Memory B cell (primary cell): ENCODE results near the gene SLC13A1.
"Not testable (repeated sequence)": the region's sequence is repeated elsewhere in the genome, so short reads cannot be mapped to it uniquely, and the experiment has no call there.

Experiments used
- ATAC-seq: fragments of 150-1000 bp; cut with Tn5 transposase; 2 replicates; pipeline ENCODE4 v1.10.0; 2021; ENCODE audit warnings: low read depth, mild to moderate bottlenecking, moderate library complexity
- DNase-seq, 2 donors: peaks; one replicate each; pipeline ENCODE4 v3.0.0; 2022; ENCODE audit warnings: low spot score in 2 of 2
- H3K27ac Mint-ChIP-seq: one replicate; pipeline ENCODE4 v1.8.0; 2022; ENCODE audit warnings: mild to moderate bottlenecking, moderate library complexity, mixed read lengths
- H3K27me3 Mint-ChIP-seq: one replicate; pipeline ENCODE4 v1.8.0; 2022; ENCODE audit warnings: mixed read lengths
- H3K36me3 Mint-ChIP-seq: one replicate; pipeline ENCODE4 v1.8.0; 2022; ENCODE audit warnings: mild to moderate bottlenecking, mixed read lengths
- H3K4me1 Mint-ChIP-seq: one replicate; pipeline ENCODE4 v1.8.0; 2022; ENCODE audit warnings: mixed read lengths
- H3K4me3 Mint-ChIP-seq: one replicate; pipeline ENCODE4 v1.8.0; 2022; ENCODE audit warnings: mild to moderate bottlenecking, moderate library complexity, mixed read lengths
- H3K9me3 Mint-ChIP-seq: one replicate; pipeline ENCODE4 v1.8.0; 2022; ENCODE audit warnings: mixed read lengths

Gene SLC13A1

GRCh38 chr7:123126691-123127090, 73.1 kb downstream of the SLC13A1 start:
- Mint-ChIP-seq H3K27ac (no peak overlapping the region), H3K9me3 (peaks cover 5% of the 10 kb centered on the region), H3K27me3 (no peaks in the 10 kb centered on the region), H3K4me3 (no peak overlapping the region), H3K4me1 (no peaks in the 10 kb centered on the region), H3K36me3 (no peaks in the 10 kb centered on the region)
- DNase-seq (no peak), ATAC-seq (no peak)

- Mint-ChIP-seq H3K27ac (no peak overlapping the region), H3K36me3 (no peaks in the 10 kb centered on the region), H3K27me3 (no peaks in the 10 kb centered on the region), H3K4me3 (no peak overlapping the region), H3K9me3 (peaks cover 5% of the 10 kb centered on the region), H3K4me1 (no peaks in the 10 kb centered on the region)
- DNase-seq, result no peak
- no peak for ATAC-seq
Observed at GRCh38 chr7:123126171-123126570, 73.6 kb downstream of the SLC13A1 start.

- H3K9me3 Mint-ChIP-seq, result peaks cover 4% of the 10 kb centered on the region
- no peak for ATAC-seq
Observed at GRCh38 chr7:123125231-123125630, 74.5 kb downstream of the SLC13A1 start.

GRCh38 chr7:123122916-123123315, 76.9 kb downstream of the SLC13A1 start:
- Mint-ChIP-seq H3K4me3 (no peak overlapping the region), H3K4me1 (no peaks in the 10 kb centered on the region), H3K27ac (no peak overlapping the region), H3K27me3 (no peaks in the 10 kb centered on the region), H3K9me3 (peaks cover 2% of the 10 kb centered on the region), H3K36me3 (no peaks in the 10 kb centered on the region)
- DNase-seq, result no peak
- no peak for ATAC-seq

More at GRCh38 chr7:123125231-123125630, 74.5 kb downstream of the SLC13A1 start:
- no peaks in the 10 kb centered on the region for H3K36me3 Mint-ChIP-seq
- no peaks in the 10 kb centered on the region for H3K4me1 Mint-ChIP-seq
- no peak for DNase-seq
- H3K27me3 Mint-ChIP-seq, result no peaks in the 10 kb centered on the region
- no peak overlapping the region for H3K4me3 Mint-ChIP-seq
- no peak overlapping the region for H3K27ac Mint-ChIP-seq

GRCh38 chr7:123120286-123120685, 79.5 kb downstream of the SLC13A1 start:
- Mint-ChIP-seq H3K36me3 (no peaks in the 10 kb centered on the region), H3K27ac (no peak overlapping the region), H3K9me3 (peaks cover 2% of the 10 kb centered on the region), H3K4me1 (no peaks in the 10 kb centered on the region), H3K4me3 (no peak overlapping the region), H3K27me3 (no peaks in the 10 kb centered on the region)
- no peak for DNase-seq
- ATAC-seq, result no peak

GRCh38 chr7:123115331-123115730, 84.4 kb downstream of the SLC13A1 start:
- Mint-ChIP-seq H3K27me3 (no peaks in the 10 kb centered on the region), H3K36me3 (no peaks in the 10 kb centered on the region), H3K4me1 (no peaks in the 10 kb centered on the region), H3K4me3 (no peak overlapping the region), H3K9me3 (peaks cover 4% of the 10 kb centered on the region), H3K27ac (no peak overlapping the region)
- DNase-seq (no peak), ATAC-seq (no peak)

GRCh38 chr7:123114288-123114687, 85.5 kb downstream of the SLC13A1 start:
- ATAC-seq (no peak), DNase-seq (no peak)
- Mint-ChIP-seq H3K4me3 (no peak overlapping the region), H3K36me3 (no peaks in the 10 kb centered on the region), H3K9me3 (peaks cover 5% of the 10 kb centered on the region), H3K4me1 (no peaks in the 10 kb centered on the region), H3K27me3 (no peaks in the 10 kb centered on the region), H3K27ac (no peak overlapping the region)

GRCh38 chr7:123112833-123113232, 86.9 kb downstream of the SLC13A1 start:
- no peaks in the 10 kb centered on the region for H3K27me3 Mint-ChIP-seq
- H3K4me3 Mint-ChIP-seq, result no peak overlapping the region
- no peaks in the 10 kb centered on the region for H3K4me1 Mint-ChIP-seq
- DNase-seq (no peak), ATAC-seq (no peak)
- H3K27ac Mint-ChIP-seq, result no peak overlapping the region
- no peaks in the 10 kb centered on the region for H3K36me3 Mint-ChIP-seq
- H3K9me3 Mint-ChIP-seq, result peaks cover 15% of the 10 kb centered on the region

- Mint-ChIP-seq H3K27me3 (no peaks in the 10 kb centered on the region), H3K36me3 (no peaks in the 10 kb centered on the region), H3K9me3 (peaks cover 4% of the 10 kb centered on the region), H3K4me1 (no peaks in the 10 kb centered on the region), H3K4me3 (no peak overlapping the region), H3K27ac (no peak overlapping the region)
- ATAC-seq (no peak), DNase-seq (no peak)
Observed at GRCh38 chr7:123099712-123100111, 100.1 kb downstream of the SLC13A1 start.

GRCh38 chr7:123096976-123097375, 102.8 kb downstream of the SLC13A1 start:
- Mint-ChIP-seq H3K36me3 (no peaks in the 10 kb centered on the region), H3K4me1 (no peaks in the 10 kb centered on the region), H3K9me3 (peaks cover 4% of the 10 kb centered on the region), H3K27me3 (no peaks in the 10 kb centered on the region), H3K27ac (no peak overlapping the region), H3K4me3 (no peak overlapping the region)
- ATAC-seq (no peak), DNase-seq (no peak)

- Mint-ChIP-seq H3K4me3 (no peak overlapping the region), H3K4me1 (no peaks in the 10 kb centered on the region), H3K36me3 (no peaks in the 10 kb centered on the region), H3K27ac (no peak overlapping the region), H3K27me3 (no peaks in the 10 kb centered on the region), H3K9me3 (peaks cover 4% of the 10 kb centered on the region)
- ATAC-seq, result no peak
- DNase-seq, result no peak
Observed at GRCh38 chr7:123096434-123096833, 103.3 kb downstream of the SLC13A1 start.

GRCh38 chr7:123090456-123090855, 109.3 kb downstream of the SLC13A1 start:
- ATAC-seq, result no peak
- Mint-ChIP-seq H3K27me3 (no peaks in the 10 kb centered on the region), H3K4me3 (no peak overlapping the region), H3K36me3 (no peaks in the 10 kb centered on the region), H3K4me1 (no peaks in the 10 kb centered on the region), H3K9me3 (no peaks in the 10 kb centered on the region), H3K27ac (no peak overlapping the region)
- DNase-seq, result no peak

- H3K9me3 Mint-ChIP-seq, H3K36me3 Mint-ChIP-seq, DNase-seq, H3K27me3 Mint-ChIP-seq, ATAC-seq, H3K27ac Mint-ChIP-seq, H3K4me3 Mint-ChIP-seq, H3K4me1 Mint-ChIP-seq: not testable (repeated sequence)
Observed at GRCh38 chr7:123086910-123087309, 112.9 kb downstream of the SLC13A1 start.

GRCh38 chr7:123084861-123085260, 114.9 kb downstream of the SLC13A1 start:
- H3K36me3 Mint-ChIP-seq, H3K27me3 Mint-ChIP-seq, ATAC-seq, DNase-seq, H3K27ac Mint-ChIP-seq, H3K9me3 Mint-ChIP-seq, H3K4me1 Mint-ChIP-seq, H3K4me3 Mint-ChIP-seq: not testable (repeated sequence)

GRCh38 chr7:123079021-123079420, 120.7 kb downstream of the SLC13A1 start:
- no peaks in the 10 kb centered on the region for H3K4me1 Mint-ChIP-seq
- no peaks in the 10 kb centered on the region for H3K27me3 Mint-ChIP-seq
- no peak for ATAC-seq
- DNase-seq, result no peak
- H3K27ac Mint-ChIP-seq, result no peak overlapping the region
- peaks cover 2% of the 10 kb centered on the region for H3K9me3 Mint-ChIP-seq
- H3K4me3 Mint-ChIP-seq, result no peak overlapping the region
- no peaks in the 10 kb centered on the region for H3K36me3 Mint-ChIP-seq
